GM19099 (cell line): ENCODE results near the gene DNAJA4.
A peak's percentile ranks its signal among the peaks of the same experiment; 100 is the strongest.

Experiments
- POLR2A ChIP-seq: IDR thresholded peaks from 3 replicates; pipeline ENCODE4 v1.6.1; 2011; ENCODE audit warnings: low read depth; ENCODE audit not compliant: insufficient read length; ENCODE audit errors: extremely low read depth

Gene DNAJA4

GRCh38 chr15:78291698-78292097, 27.3 kb downstream of the DNAJA4 start:
- TF ChIP-seq POLR2A: no peak

GRCh38 chr15:78292219-78292618, 27.9 kb downstream of the DNAJA4 start:
- no peak for TF ChIP-seq POLR2A

- TF ChIP-seq POLR2A: peak; percentile 92
These were observed 35.0 kb downstream of the DNAJA4 start, which contains the start of gene SKIC8 for GRCh38 chr15:78299101-78299930. TSS of gene SKIC8 (minus strand) at chr15:78299609. CDS start at chr15:78295686, 3,923 bp downstream.

GRCh38 chr15:78301326-78301725, 37.0 kb downstream of the DNAJA4 start:
- no peak for TF ChIP-seq POLR2A

- TF ChIP-seq POLR2A: no peak
These were observed 37.5 kb downstream of the DNAJA4 start for GRCh38 chr15:78301828-78302227.

GRCh38 chr15:78302579-78303312, 38.4 kb downstream of the DNAJA4 start:
- TF ChIP-seq POLR2A: no peak

- no peak for TF ChIP-seq POLR2A
These were observed 40.1 kb downstream of the DNAJA4 start for GRCh38 chr15:78304216-78305066.

GRCh38 chr15:78306176-78306774, 41.9 kb downstream of the DNAJA4 start:
- TF ChIP-seq POLR2A: no peak

GRCh38 chr15:78307976-78308375, 43.6 kb downstream of the DNAJA4 start:
- no peak for TF ChIP-seq POLR2A

GRCh38 chr15:78308422-78309032, 44.2 kb downstream of the DNAJA4 start:
- TF ChIP-seq POLR2A: no peak

GRCh38 chr15:78311292-78311691, 46.9 kb downstream of the DNAJA4 start:
- TF ChIP-seq POLR2A: no peak

GRCh38 chr15:78312536-78312935, 48.2 kb downstream of the DNAJA4 start:
- no peak for TF ChIP-seq POLR2A

GRCh38 chr15:78312957-78313356, 48.6 kb downstream of the DNAJA4 start:
- TF ChIP-seq POLR2A: no peak

GRCh38 chr15:78313383-78313782, 49.0 kb downstream of the DNAJA4 start:
- no peak for TF ChIP-seq POLR2A
